OCI-LY3 (cell line): ENCODE measurements around the gene ANKRD9.

Experiments used
- H2AFZ ChIP-seq: fragments of 200-600, 300-600 bp; shearing (Covaris generic); 2 replicates; pipeline ENCODE4 v1.6.0; 2014; ENCODE audit warnings: antibody characterized with exemption, low read depth, low read length
- H3K27ac ChIP-seq: fragments of 200-600, 300-600 bp; sonication (generic); 2 replicates; pipeline ENCODE4 v1.5.1; 2014; ENCODE audit warnings: mild to moderate bottlenecking, low read length, moderate library complexity, mixed read lengths
- H3K27me3 ChIP-seq: fragments of 200-600, 300-600 bp; sonication (generic); 2 replicates; pipeline ENCODE4 v1.6.1; 2014; ENCODE audit warnings: low read depth, low read length, mixed read lengths
- H3K36me3 ChIP-seq: fragments of 200-600, 300-600 bp; sonication (generic); replicated peaks from 2 replicates; pipeline ENCODE3; 2014; ENCODE audit warnings: low read depth, low read length, mixed read lengths
- H3K4me1 ChIP-seq: fragments of 300-600, 200-600 bp; sonication (generic); 2 replicates; pipeline ENCODE4 v1.6.1; 2014; ENCODE audit warnings: low read length, mixed read lengths
- H3K4me2 ChIP-seq: fragments of 200-600, 300-600 bp; sonication (generic); 2 replicates; pipeline ENCODE4 v1.6.1; 2014; ENCODE audit warnings: low read length, mixed read lengths
- H3K4me3 ChIP-seq: fragments of 300-600, 200-600 bp; sonication (generic); 2 replicates; pipeline ENCODE4 v1.5.1; 2014; ENCODE audit warnings: antibody characterized with exemption, mild to moderate bottlenecking, low read length, moderate library complexity
- H3K79me2 ChIP-seq: fragments of 300-600, 200-600 bp; shearing (Covaris generic); 2 replicates; pipeline ENCODE4 v1.6.1; 2014; ENCODE audit warnings: mild to moderate bottlenecking, low read length, mixed read lengths
- H3K9ac ChIP-seq: fragments of 300-600, 200-600 bp; shearing (Covaris generic); 2 replicates; pipeline ENCODE4 v1.6.0; 2014; ENCODE audit warnings: mild to moderate bottlenecking, low read length, moderate library complexity
- H3K9me3 ChIP-seq: fragments of 200-600, 300-600 bp; shearing (Covaris generic); 2 replicates; pipeline ENCODE4 v1.6.1; 2014; ENCODE audit warnings: low read length, mixed read lengths; ENCODE audit not compliant: insufficient read depth
- H4K20me1 ChIP-seq: fragments of 200-600, 300-600 bp; sonication (generic); 2 replicates; pipeline ENCODE4 v1.6.1; 2016; ENCODE audit warnings: low read length, mixed read lengths; ENCODE audit not compliant: insufficient read depth
- EZH2phosphoT487 ChIP-seq: fragments of 200-600 bp; shearing (Covaris generic); IDR thresholded peaks from 2 replicates; pipeline ENCODE4 v1.6.1; 2018; ENCODE audit warnings: antibody characterized with exemption, mixed run types, low read depth
- TF ChIP-seq, protein P1 (sequence below): fragments of 200-600, 300-600 bp; sonication (generic); IDR thresholded peaks from 2 replicates; pipeline ENCODE4 v1.5.1; 2014; ENCODE audit warnings: antibody characterized with exemption, low read length, low read depth

Gene ANKRD9

DNA sequence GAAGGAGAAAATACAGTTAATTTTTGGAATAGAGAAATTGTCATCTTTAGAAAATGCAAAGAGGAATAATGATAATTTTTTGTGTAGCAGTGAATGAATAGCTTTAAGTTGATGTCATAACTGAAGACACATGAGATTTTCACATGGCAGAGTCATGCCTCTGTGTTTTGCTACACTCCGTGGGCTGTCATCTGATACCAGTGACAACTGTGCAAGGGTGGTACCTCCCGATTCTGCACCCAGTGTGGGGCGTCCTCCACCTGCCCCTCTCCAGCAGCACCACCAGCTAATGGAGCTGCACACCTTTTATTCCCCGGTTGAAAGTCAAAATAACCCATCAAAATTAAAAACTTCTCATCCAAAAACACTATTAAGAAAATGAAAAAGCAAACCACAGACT lies 47.2 kb downstream of the ANKRD9 start:
- H3K9me3 ChIP-seq, result no peaks in the 10 kb centered on the region
- no peak overlapping the region for H3K4me2 ChIP-seq
- H3K36me3 ChIP-seq, result peaks cover 2% of the 10 kb centered on the region
- TF ChIP-seq EZH2phosphoT487, result no peak
- no peaks in the 10 kb centered on the region for H3K79me2 ChIP-seq
- H3K27me3 ChIP-seq, result no peaks in the 10 kb centered on the region
- no peaks in the 10 kb centered on the region for H3K4me1 ChIP-seq
- no peak overlapping the region for H3K4me3 ChIP-seq
- H3K27ac ChIP-seq, result no peak overlapping the region
- no peak overlapping the region for H2AFZ ChIP-seq
- H4K20me1 ChIP-seq, result no peaks in the 10 kb centered on the region
- no peak overlapping the region for H3K9ac ChIP-seq

DNA sequence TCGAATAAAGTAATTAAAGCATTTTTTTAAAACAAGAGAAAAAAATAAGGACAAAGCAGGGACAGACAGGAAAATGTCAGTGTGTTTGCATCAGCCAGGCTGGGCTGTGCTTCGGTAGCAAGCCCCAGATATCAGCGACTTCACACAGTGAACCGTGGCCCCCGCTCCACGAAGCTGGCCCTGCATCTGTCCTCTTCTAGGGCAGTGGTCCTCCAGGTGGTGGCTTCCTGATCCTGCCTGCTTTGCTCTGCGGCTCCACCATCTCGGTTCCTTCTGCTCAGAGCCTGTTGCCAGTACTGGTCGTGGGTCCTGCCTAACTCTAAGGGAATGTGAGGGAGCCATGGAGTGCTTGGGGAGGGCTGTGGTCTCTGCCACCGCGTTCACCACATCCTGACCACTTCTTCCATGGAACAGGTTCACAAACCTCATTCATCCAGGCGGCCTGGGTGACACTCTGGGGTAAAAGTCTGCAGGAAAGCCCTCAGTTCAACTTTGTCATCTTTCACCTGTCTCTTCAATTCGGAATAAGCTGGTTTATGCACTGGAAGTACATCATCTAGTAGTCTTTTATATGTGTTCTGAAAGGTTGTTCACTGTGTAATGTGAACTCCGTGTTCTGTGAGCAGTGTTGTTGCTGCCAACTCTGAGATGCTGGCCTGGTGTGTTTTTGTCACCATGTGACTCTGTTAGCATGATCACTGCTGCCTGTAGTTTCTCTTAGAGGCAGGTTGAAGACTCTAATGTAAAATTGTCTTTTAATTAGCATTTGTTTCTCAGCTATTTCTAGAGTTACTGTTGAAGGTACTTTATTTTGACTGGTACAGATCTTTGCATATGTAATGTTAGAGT lies 47.9 kb downstream of the ANKRD9 start:
- H2AFZ ChIP-seq, result no peak overlapping the region
- TF ChIP-seq, protein P1, sequence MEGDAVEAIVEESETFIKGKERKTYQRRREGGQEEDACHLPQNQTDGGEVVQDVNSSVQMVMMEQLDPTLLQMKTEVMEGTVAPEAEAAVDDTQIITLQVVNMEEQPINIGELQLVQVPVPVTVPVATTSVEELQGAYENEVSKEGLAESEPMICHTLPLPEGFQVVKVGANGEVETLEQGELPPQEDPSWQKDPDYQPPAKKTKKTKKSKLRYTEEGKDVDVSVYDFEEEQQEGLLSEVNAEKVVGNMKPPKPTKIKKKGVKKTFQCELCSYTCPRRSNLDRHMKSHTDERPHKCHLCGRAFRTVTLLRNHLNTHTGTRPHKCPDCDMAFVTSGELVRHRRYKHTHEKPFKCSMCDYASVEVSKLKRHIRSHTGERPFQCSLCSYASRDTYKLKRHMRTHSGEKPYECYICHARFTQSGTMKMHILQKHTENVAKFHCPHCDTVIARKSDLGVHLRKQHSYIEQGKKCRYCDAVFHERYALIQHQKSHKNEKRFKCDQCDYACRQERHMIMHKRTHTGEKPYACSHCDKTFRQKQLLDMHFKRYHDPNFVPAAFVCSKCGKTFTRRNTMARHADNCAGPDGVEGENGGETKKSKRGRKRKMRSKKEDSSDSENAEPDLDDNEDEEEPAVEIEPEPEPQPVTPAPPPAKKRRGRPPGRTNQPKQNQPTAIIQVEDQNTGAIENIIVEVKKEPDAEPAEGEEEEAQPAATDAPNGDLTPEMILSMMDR, result no peak
- TF ChIP-seq EZH2phosphoT487, result no peak
- no peak overlapping the region for H3K4me3 ChIP-seq
- H4K20me1 ChIP-seq, result no peaks in the 10 kb centered on the region
- no peak overlapping the region for H3K4me2 ChIP-seq
- no peaks in the 10 kb centered on the region for H3K79me2 ChIP-seq
- no peak overlapping the region for H3K9ac ChIP-seq
- no peaks in the 10 kb centered on the region for H3K4me1 ChIP-seq
- peaks cover 2% of the 10 kb centered on the region for H3K36me3 ChIP-seq
- no peaks in the 10 kb centered on the region for H3K9me3 ChIP-seq
- H3K27me3 ChIP-seq, result no peaks in the 10 kb centered on the region
- no peak overlapping the region for H3K27ac ChIP-seq

DNA sequence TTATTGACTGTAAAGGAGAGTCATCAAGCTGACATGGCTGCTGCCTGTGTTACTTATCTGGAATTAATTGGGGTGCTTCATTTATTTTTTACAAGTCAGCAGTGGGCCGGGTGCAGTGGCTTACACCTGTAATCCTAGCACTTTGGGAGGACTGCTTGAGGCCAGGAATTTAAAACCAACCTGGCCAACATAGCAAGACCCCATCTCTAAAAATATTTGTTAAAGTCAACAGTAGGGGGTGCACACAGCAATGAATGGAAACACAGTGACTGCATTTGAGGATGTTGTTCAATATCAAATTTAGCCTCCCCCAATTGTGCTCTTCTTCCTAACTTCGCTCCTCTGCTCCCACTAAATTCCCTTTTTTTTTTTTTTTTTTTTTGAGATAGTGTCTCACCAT lies 52.1 kb downstream of the ANKRD9 start:
- Histone ChIP-seq H3K4me2 (no peak overlapping the region), H3K27ac (no peak overlapping the region), H2AFZ (no peak overlapping the region), H3K9ac (no peak overlapping the region), H4K20me1 (no peaks in the 10 kb centered on the region), H3K79me2 (no peaks in the 10 kb centered on the region), H3K9me3 (no peaks in the 10 kb centered on the region), H3K36me3 (peaks cover 2% of the 10 kb centered on the region), H3K27me3 (no peaks in the 10 kb centered on the region), H3K4me1 (no peaks in the 10 kb centered on the region), H3K4me3 (no peak overlapping the region)
- TF ChIP-seq, protein P1, result no peak
- TF ChIP-seq EZH2phosphoT487, result no peak

DNA sequence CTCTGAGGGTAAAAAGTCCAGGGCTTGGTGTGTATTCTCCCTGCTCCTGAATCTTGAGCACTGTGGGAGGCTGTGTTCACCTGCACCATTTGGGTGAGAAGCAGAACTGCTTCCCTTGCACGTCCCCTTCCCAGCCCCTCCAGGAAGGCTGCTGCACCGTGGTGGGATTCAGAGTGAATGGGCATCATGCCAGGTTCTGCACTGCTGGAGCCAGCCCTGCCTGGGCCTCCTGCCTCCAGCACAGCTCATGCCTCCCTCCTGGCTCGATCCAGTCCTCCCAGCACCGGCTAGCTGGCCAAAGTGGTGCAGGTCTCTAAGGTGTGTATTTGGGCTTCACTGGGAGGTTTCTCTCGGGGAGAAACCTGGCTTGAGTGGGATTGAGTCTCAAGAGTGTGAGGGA lies 54.9 kb downstream of the ANKRD9 start:
- Histone ChIP-seq H3K36me3 (peaks cover 2% of the 10 kb centered on the region), H3K4me2 (no peak overlapping the region), H3K27ac (no peak overlapping the region)

More for the DNA sequence above, 54.9 kb downstream of the ANKRD9 start:
- Histone ChIP-seq H3K79me2 (no peaks in the 10 kb centered on the region), H3K9ac (no peak overlapping the region), H3K27me3 (no peaks in the 10 kb centered on the region), H3K4me1 (no peaks in the 10 kb centered on the region), H4K20me1 (no peaks in the 10 kb centered on the region), H2AFZ (no peak overlapping the region), H3K9me3 (no peaks in the 10 kb centered on the region), H3K4me3 (no peak overlapping the region)
- no peak for TF ChIP-seq EZH2phosphoT487
- TF ChIP-seq, protein P1, result no peak
